Aorta (tissue), 5 donors: ENCODE measurements around the gene AMIGO2. TPM values are rescaled to one million over a fixed set of nuclear protein-coding genes. Genes with fewer than 3 reads are reported as not detected.

ENCODE experiments used
- ATAC-seq: fragments of 200-7000 bp; cut with Tn5 transposase; one replicate; pipeline ENCODE4 v1.9.1; 2022; ENCODE audit warnings: moderate library complexity; ENCODE audit not compliant: low FRiP score
- DNase-seq, 2 donors: peaks; one replicate each; pipeline ENCODE4 v3.0.0-alpha.2; 2020
- H3K27ac ChIP-seq, 2 donors: one replicate each; pipeline ENCODE4 v1.5.1; 2013; ENCODE audit warnings: low read length in 2 of 2, mild to moderate bottlenecking in 2 of 2, moderate library complexity in 2 of 2, control low read depth in 1 of 2, inconsistent platforms in 1 of 2, low read depth in 1 of 2
- H3K27me3 ChIP-seq, 2 donors: one replicate each; pipeline ENCODE4 v1.6.1; 2013; ENCODE audit warnings: control low read depth in 1 of 2, low read length in 1 of 2, mild to moderate bottlenecking in 1 of 2, moderate library complexity in 1 of 2; ENCODE audit not compliant: insufficient read depth in 2 of 2, control insufficient read depth in 1 of 2
- H3K36me3 ChIP-seq, 2 donors: one replicate each; pipeline ENCODE4 v1.6.1; 2013; ENCODE audit warnings: control low read depth in 1 of 2, low read length in 1 of 2, mild to moderate bottlenecking in 1 of 2; ENCODE audit not compliant: insufficient read depth in 2 of 2, control insufficient read depth in 1 of 2
- H3K4me1 ChIP-seq, 2 donors: one replicate each; pipeline ENCODE4 v1.6.1; 2013; ENCODE audit warnings: low read length in 2 of 2, control low read depth in 1 of 2, mild to moderate bottlenecking in 1 of 2, moderate library complexity in 1 of 2; ENCODE audit not compliant: insufficient read depth in 2 of 2, control insufficient read depth in 1 of 2
- H3K4me3 ChIP-seq, 2 donors: one replicate each; pipeline ENCODE4 v1.5.1; 2013; ENCODE audit warnings: low read length in 2 of 2, control low read depth in 1 of 2, mild to moderate bottlenecking in 1 of 2
- H3K9me3 ChIP-seq: one replicate; pipeline ENCODE4 v1.6.1; 2013; ENCODE audit warnings: mild to moderate bottlenecking, low read length; ENCODE audit not compliant: control insufficient read depth
- WGBS, 2 donors: extraction: QIAGEN DNeasy Blood & Tissue Kit; methylation state at CpG; one replicate each; pipeline ENCODE4 v1.1.7; 2013; 5-methylcytosine and 5-hydroxymethylcytosine counted together
- intact Hi-C, 2 donors: fragments of 100-400 bp; cut with DNase I; formaldehyde crosslinking; loops; one replicate each; pipeline versions ENCODE4 v1.14.2 to v1.15.0; 2022
- polyA plus RNA-seq, 2 donors: library from polyadenylated mRNA; stranded (reverse); fragments of 200-250 nt; gene quantifications; one replicate each; pipeline ENCODE4 v1.2.3, GENCODE V29; 2013
- total RNA-seq, 2 donors: library from RNA; stranded (reverse); fragmentation: NEBNext Ultra II Directional; extraction: Animal tissue kit (Norgen Biotek cat#: 25700); gene quantifications; one replicate each; pipeline ENCODE4 v1.2.1, GENCODE V29; 2021
- donor health status: healthy with polysubstance abuse.
- donor health status: Bipolar disorder and iron deficiency.
- donor health status: DM: no; HTN: no; CAD: no.
- donor health status: DM: no; HTN: no; CAD: no.
- donor health status: DM: yes; HTN: yes; CAD: no.

AMIGO2 gene
- total and polyA plus RNA-seq, 4 donors: 12.0 to 72.1 (median 31.1) TPM

GRCh38 chr12:47105914-47106674 is 26.3 kb upstream of the AMIGO2 start:
- H3K27ac ChIP-seq: peak overlapping the region in 1 of 2 donors; percentile 9
- WGBS, 2 donors: 93 to 96% methylated on average over 10 of the region's 10 CpGs
- H3K36me3 ChIP-seq: peaks cover 0 to 2% of the 10 kb centered on the region in 2 donors
- no peaks in the 10 kb centered on the region for H3K9me3 ChIP-seq
- intact Hi-C loops: no loop called here
- H3K4me3 ChIP-seq: no peak overlapping the region
- ATAC-seq (no peak), DNase-seq (no peak)
- no peaks in the 10 kb centered on the region for H3K27me3 ChIP-seq
- H3K4me1 ChIP-seq: no peaks in the 10 kb centered on the region

- Histone ChIP-seq H3K36me3 (no peaks in the 10 kb centered on the region), H3K4me1 (peaks cover 0 to 4% of the 10 kb centered on the region in 2 donors), H3K4me3 (no peak overlapping the region), H3K27me3 (no peaks in the 10 kb centered on the region), H3K27ac (peak overlapping the region; percentile 86 to 94), H3K9me3 (no peaks in the 10 kb centered on the region)
- ATAC-seq: peak; percentile 75
- 14 to 17% methylated on average over 11 of the region's 11 CpGs for WGBS, 2 donors
- intact Hi-C loops: loop anchor here in 1 of 2 donors (2.0 to 5.0 kb wide), 2 partner anchors 16 to 36 kb away; no protein-coding TSS in a partner anchor
- no peak for DNase-seq
These were observed 23.3 kb upstream of the AMIGO2 start for GRCh38 chr12:47102845-47103651.

GRCh38 chr12:47102406-47102805 is 22.6 kb upstream of the AMIGO2 start:
- H3K4me3 ChIP-seq: no peak overlapping the region
- ATAC-seq (no peak), DNase-seq (no peak)
- no peaks in the 10 kb centered on the region for H3K36me3 ChIP-seq
- peaks cover 2 to 6% of the 10 kb centered on the region in 2 donors for H3K4me1 ChIP-seq
- H3K27me3 ChIP-seq: no peaks in the 10 kb centered on the region
- H3K9me3 ChIP-seq: no peaks in the 10 kb centered on the region
- H3K27ac ChIP-seq: peak overlapping the region; percentile 81 to 86
- intact Hi-C loops: loop anchor here in 1 of 2 donors (2.0 to 5.0 kb wide), 2 partner anchors 16 to 35 kb away; no protein-coding TSS in a partner anchor
- 93% methylated on average over 4 of the region's 4 CpGs for WGBS, 2 donors

- H3K4me1 ChIP-seq: peaks cover 5 to 6% of the 10 kb centered on the region in 2 donors
- no peak for DNase-seq
- H3K27me3 ChIP-seq: no peaks in the 10 kb centered on the region
- WGBS, 2 donors: 41 to 47% methylated on average over 2 of the region's 2 CpGs
- no peak for ATAC-seq
- H3K4me3 ChIP-seq: no peak overlapping the region
- H3K27ac ChIP-seq: no peak overlapping the region
- no peaks in the 10 kb centered on the region for H3K9me3 ChIP-seq
- intact Hi-C loops: loop anchor here in 1 of 2 donors (5.0 kb wide), 1 partner anchor 33 kb away; no protein-coding TSS in a partner anchor
- H3K36me3 ChIP-seq: no peaks in the 10 kb centered on the region
These were observed 20.4 kb upstream of the AMIGO2 start for GRCh38 chr12:47100160-47100559.

GRCh38 chr12:47099610-47100009 is 19.9 kb upstream of the AMIGO2 start:
- 60 to 76% methylated on average over 2 of the region's 2 CpGs for WGBS, 2 donors
- DNase-seq (no peak), ATAC-seq (no peak)
- no peaks in the 10 kb centered on the region for H3K27me3 ChIP-seq
- H3K27ac ChIP-seq: peak overlapping the region; percentile 75 to 90
- H3K4me3 ChIP-seq: no peak overlapping the region
- no peaks in the 10 kb centered on the region for H3K9me3 ChIP-seq
- H3K36me3 ChIP-seq: no peaks in the 10 kb centered on the region
- H3K4me1 ChIP-seq: peaks cover 5 to 6% of the 10 kb centered on the region in 2 donors
- intact Hi-C loops: loop anchor here in 1 of 2 donors (5.0 kb wide), 1 partner anchor 32 kb away; no protein-coding TSS in a partner anchor

GRCh38 chr12:47098099-47098498 is 18.3 kb upstream of the AMIGO2 start:
- H3K9me3 ChIP-seq: no peaks in the 10 kb centered on the region
- ATAC-seq (peak; percentile 55), DNase-seq (no peak)
- no peak overlapping the region for H3K4me3 ChIP-seq
- H3K4me1 ChIP-seq: peaks cover 5 to 6% of the 10 kb centered on the region in 2 donors
- H3K27ac ChIP-seq: peak overlapping the region; percentile 53 to 97
- intact Hi-C loops: no loop called here
- 31 to 34% methylated on average over 6 of the region's 6 CpGs for WGBS, 2 donors
- H3K27me3 ChIP-seq: no peaks in the 10 kb centered on the region
- no peaks in the 10 kb centered on the region for H3K36me3 ChIP-seq

- WGBS, 2 donors: 22% methylated on average over 7 of the region's 7 CpGs
- Histone ChIP-seq H3K4me1 (peaks cover 5 to 6% of the 10 kb centered on the region in 2 donors), H3K27ac (peak overlapping the region; percentile 53 to 97), H3K9me3 (no peaks in the 10 kb centered on the region), H3K27me3 (no peaks in the 10 kb centered on the region), H3K36me3 (no peaks in the 10 kb centered on the region), H3K4me3 (peak overlapping the region in 1 of 2 donors; percentile 54)
- ATAC-seq (peak; percentile 49), DNase-seq (no peak)
- intact Hi-C loops: no loop called here
These were observed 17.6 kb upstream of the AMIGO2 start for GRCh38 chr12:47097276-47097896.

- Histone ChIP-seq H3K4me3 (no peak overlapping the region), H3K27ac (no peak overlapping the region), H3K9me3 (no peaks in the 10 kb centered on the region), H3K4me1 (peaks cover 5 to 6% of the 10 kb centered on the region in 2 donors), H3K36me3 (no peaks in the 10 kb centered on the region), H3K27me3 (no peaks in the 10 kb centered on the region)
- intact Hi-C loops: no loop called here
- WGBS, 2 donors: 63% methylated on average over 3 of the region's 3 CpGs
- no peak for DNase-seq
- no peak for ATAC-seq
These were observed 15.9 kb upstream of the AMIGO2 start for GRCh38 chr12:47095446-47096236.
